ENCODE results near the gene NCAPG2. TPM values are rescaled to one million over a fixed set of nuclear protein-coding genes. Genes with fewer than 3 reads are reported as not detected.

NCAPG2 gene
- total RNA-seq, 1 donor from 2014 or later, result 7.5 TPM

DNA sequence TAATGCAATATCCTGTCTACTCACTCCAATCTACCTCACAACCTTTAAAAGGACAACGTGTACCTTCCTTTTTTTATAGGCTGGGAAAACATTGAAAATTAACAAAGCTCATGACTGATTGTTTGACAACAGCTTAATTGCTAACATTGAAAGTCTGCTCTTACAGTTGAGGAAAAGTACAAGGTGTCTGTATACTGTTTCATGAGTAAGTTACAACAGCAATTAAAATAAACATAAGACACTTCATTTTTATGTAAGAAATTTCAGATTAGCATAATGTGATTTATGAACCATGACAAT, 28.6 kb upstream of the NCAPG2 start:
- no peak for DNase-seq (ENCODE audit: low spot score)

- no peak for DNase-seq (ENCODE audit: low spot score)
These were observed 28.1 kb upstream of the NCAPG2 start for GRCh38 chr7:158732494-158733219.

GRCh38 chr7:158731761-158732160, 27.2 kb upstream of the NCAPG2 start:
- no peak for DNase-seq (ENCODE audit: low spot score)

DNA sequence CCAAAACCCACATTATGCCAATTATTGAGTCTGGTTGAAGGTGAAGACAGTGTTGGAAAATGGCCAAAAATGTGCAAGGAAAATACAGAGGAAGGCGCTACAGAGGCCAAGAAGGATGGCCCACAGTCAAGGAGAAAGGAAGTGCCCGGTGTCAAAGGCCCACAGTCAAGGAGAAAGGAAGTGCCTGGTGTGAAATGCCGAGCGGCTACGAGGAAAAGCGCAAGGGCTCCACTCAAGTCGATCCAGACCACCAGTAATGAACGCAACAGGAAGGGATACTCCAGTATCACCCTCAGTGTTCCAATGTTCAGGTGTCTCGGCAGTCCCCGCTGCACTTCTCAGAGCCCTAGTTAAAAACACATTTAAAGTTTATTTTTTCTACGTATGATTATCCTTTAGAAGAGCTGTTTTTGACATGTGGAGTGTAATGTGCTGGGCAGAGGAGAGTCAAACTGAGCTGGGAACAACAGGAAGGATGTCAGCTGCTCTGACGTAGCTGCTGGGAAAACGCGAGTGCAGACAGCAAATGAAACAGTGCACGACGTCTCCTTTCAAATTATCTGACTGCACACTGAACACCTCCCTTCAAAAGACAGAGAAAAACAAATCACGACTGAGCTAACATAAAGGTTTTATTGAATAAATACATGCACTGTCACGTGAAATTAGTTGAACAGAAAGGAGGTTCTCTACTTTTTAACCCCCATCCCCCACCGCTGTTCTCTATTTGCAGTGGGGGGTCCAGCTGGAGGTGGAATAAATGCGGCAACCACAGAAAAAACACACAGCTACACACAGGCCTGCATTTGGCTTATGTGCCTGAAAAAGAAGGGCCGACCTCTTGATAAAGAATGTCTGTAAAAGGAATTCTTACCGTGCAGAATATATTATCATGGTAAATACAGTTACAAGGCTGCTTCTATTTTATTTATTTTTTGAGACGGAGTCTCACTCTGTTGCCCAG, 26.1 kb upstream of the NCAPG2 start:
- DNase-seq (ENCODE audit: low spot score), result no peak

- no peak for DNase-seq (ENCODE audit: low spot score)
These were observed 25.2 kb upstream of the NCAPG2 start for GRCh38 chr7:158729646-158730382.

GRCh38 chr7:158728911-158729645, 24.5 kb upstream of the NCAPG2 start:
- no peak for DNase-seq (ENCODE audit: low spot score)

GRCh38 chr7:158727690-158728089, 23.1 kb upstream of the NCAPG2 start:
- DNase-seq (ENCODE audit: low spot score), result no peak

DNA sequence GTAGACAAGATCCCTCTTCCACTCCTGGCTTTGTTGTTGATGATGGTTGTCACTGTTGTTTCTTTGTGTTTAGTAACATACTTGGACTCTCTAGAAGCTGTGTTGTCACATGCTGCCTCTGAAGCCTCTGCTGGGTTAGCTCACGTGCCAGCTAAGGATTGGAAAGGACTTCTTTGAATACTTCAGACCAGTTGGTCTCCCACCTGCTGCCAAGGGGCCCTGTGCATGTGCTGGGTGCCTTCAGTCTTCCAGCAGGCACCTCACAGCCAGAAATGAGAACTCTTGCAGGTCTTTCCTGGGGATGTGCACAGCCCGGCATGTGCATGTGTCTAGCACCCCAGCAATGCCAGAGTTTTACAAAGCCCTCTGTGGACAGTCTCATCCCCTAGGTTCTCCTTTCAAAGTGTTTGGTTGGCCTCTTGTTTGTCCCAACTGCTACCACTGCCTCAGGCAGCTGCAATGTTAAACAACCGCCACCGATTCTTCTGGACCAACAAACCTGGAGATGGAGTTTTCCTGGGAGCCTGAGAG, 21.7 kb upstream of the NCAPG2 start:
- no peak for DNase-seq (ENCODE audit: low spot score)

GRCh38 chr7:158725506-158725800, 20.8 kb upstream of the NCAPG2 start:
- no peak for DNase-seq (ENCODE audit: low spot score)

- no peak for DNase-seq (ENCODE audit: low spot score)
These were observed 20.3 kb upstream of the NCAPG2 start for GRCh38 chr7:158724658-158725505.

- no peak for DNase-seq (ENCODE audit: low spot score)
These were observed 19.2 kb upstream of the NCAPG2 start for GRCh38 chr7:158723714-158724385.

DNA sequence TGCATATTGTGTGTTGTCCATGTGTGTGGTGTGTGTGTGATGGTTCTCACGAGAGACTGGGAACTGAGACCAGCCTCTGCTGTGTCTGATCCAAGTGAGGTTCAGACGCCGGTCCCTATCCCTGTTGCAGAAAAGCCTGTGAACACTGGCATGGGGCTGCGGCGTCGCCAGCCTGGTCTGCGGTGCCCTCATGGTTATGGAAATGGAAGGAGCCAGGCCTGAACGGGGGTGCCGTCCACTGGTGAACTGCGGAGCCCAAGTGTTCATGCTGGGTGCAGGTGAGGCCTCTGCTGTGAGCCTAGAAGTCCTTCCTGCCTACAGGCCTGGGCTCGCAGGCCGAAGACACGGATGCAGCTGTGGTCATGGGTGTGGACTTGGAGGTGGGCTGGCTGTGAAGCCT, 18.7 kb upstream of the NCAPG2 start:
- no peak for DNase-seq (ENCODE audit: low spot score)

DNA sequence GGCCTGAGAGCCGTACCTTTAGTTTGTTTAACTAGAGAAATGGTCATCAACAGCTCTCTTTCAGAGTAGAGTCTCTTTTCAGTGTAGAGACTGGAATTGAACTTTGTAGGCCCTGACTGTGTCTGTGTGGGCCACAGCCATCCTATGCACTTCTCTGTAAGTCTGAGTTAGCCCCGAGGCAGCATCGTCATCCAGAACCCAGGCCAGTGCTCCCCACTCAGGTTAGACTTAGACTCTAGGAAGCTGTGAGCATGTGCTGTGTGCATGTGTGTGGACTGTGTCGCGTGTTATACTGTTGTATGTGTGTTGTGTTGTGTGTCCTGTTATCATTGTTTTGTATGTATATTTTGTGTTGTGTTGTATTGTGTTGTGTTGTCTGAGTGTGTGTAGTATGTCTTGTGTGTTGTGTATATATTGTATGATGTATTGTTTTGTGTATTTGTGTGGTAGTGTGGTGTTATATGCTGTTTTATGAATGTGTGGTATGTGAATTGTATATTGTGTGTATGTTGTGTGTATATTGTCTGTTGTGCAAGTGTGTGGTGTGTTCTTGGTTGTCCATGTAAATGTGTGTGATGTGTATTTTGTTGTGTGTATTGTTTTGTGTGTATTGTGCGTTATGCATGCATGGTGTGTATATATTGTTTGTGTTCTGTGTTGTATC, 18.1 kb upstream of the NCAPG2 start:
- DNase-seq (ENCODE audit: low spot score), result no peak

DNA sequence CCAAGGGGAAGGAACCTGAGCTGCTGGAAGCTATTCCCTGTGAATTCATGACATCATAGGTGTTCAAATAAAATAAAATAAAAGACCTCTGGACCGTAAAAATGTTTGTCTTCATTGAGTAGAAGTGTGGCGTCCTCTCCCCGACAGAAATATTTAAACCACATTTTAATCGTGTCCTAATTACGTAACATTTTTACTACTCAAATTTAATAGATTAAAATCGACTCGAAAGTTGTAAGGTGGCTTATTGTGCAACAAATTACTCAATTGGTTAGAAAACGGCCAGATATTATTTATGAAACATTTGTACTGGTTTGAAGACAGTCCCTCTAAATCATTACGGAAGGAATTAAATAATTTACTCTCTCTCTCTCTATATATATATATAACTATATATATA, 15.5 kb upstream of the NCAPG2 start:
- no peak for DNase-seq (ENCODE audit: low spot score)

- no peak for DNase-seq (ENCODE audit: low spot score)
These were observed 12.2 kb upstream of the NCAPG2 start for GRCh38 chr7:158716802-158717201.

- DNase-seq (ENCODE audit: low spot score), result no peak
These were observed 6.1 kb upstream of the NCAPG2 start for GRCh38 chr7:158710651-158711102.

DNA sequence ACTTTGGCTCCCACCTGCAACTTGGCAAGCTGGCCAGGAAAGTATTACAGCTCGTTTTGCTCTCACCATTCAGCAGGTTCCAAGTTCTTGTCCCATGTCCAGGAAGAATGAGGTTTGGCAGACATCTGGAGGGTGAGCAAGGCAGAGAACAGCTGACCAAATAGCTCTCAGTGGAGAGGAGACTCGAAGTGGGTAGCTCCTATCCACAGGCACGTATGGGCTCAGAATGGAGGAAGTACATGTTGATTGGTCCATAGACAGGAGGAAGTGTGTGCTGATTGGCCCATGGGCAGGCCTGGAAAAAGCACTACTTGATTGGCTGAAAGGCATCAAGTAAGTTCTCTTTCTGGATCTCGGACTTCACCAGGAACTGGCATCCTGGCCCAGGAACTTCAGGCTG, 3.0 kb upstream of the NCAPG2 start:
- DNase-seq (ENCODE audit: low spot score), result no peak

GRCh38 chr7:158706710-158707590, 2.3 kb upstream of the NCAPG2 start:
- no peak for DNase-seq (ENCODE audit: low spot score)

Data from mucosa of gallbladder (tissue), 1 donor.